ENCODE data around the gene PANX1.
A peak's percentile ranks its signal among the peaks of the same experiment; 100 is the strongest.

The PANX1 gene

DNA sequence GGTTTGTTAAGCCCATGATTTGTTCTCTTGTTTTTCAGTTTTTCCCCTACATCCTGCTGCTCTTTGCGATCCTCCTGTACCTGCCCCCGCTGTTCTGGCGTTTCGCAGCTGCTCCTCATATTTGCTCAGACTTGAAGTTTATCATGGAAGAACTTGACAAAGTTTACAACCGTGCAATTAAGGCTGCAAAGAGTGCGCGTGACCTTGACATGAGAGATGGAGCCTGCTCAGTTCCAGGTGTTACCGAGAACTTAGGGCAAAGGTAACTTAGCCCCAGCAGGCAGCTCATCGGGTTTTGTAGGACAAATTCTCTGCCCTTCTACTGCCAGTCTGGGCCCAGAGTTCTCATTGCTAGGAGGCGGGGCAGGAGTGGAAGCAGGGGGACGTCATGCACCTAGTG lies 49.7 kb downstream of the PANX1 start:
- Histone ChIP-seq H3K36me3 (ENCODE audit: control insufficient read depth, insufficient read depth, low read length) (peaks cover 7% of the 10 kb centered on the region), H3K4me3 (replicated peaks; ENCODE audit: low read depth, low read length) (no peak overlapping the region), H3K27me3 (replicated peaks; ENCODE audit: control insufficient read depth, insufficient read depth, low read length) (no peaks in the 10 kb centered on the region)
- TF ChIP-seq, protein P1, sequence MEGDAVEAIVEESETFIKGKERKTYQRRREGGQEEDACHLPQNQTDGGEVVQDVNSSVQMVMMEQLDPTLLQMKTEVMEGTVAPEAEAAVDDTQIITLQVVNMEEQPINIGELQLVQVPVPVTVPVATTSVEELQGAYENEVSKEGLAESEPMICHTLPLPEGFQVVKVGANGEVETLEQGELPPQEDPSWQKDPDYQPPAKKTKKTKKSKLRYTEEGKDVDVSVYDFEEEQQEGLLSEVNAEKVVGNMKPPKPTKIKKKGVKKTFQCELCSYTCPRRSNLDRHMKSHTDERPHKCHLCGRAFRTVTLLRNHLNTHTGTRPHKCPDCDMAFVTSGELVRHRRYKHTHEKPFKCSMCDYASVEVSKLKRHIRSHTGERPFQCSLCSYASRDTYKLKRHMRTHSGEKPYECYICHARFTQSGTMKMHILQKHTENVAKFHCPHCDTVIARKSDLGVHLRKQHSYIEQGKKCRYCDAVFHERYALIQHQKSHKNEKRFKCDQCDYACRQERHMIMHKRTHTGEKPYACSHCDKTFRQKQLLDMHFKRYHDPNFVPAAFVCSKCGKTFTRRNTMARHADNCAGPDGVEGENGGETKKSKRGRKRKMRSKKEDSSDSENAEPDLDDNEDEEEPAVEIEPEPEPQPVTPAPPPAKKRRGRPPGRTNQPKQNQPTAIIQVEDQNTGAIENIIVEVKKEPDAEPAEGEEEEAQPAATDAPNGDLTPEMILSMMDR (IDR thresholded peaks at IDR 0.05; ENCODE audit: insufficient read depth, low read length, poor library complexity, severe bottlenecking) = no peak
- DNase-seq (ENCODE audit: extremely low read depth, insufficient read length) = no peak

DNA sequence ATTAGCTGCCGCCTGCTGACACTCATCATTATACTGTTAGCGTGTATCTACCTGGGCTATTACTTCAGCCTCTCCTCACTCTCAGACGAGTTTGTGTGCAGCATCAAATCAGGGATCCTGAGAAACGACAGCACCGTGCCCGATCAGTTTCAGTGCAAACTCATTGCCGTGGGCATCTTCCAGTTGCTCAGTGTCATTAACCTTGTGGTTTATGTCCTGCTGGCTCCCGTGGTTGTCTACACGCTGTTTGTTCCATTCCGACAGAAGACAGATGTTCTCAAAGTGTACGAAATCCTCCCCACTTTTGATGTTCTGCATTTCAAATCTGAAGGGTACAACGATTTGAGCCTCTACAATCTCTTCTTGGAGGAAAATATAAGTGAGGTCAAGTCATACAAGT lies 51.1 kb downstream of the PANX1 start:
- Histone ChIP-seq H3K4me3 (replicated peaks; ENCODE audit: low read depth, low read length) (no peak overlapping the region), H3K27me3 (replicated peaks; ENCODE audit: control insufficient read depth, insufficient read depth, low read length) (no peaks in the 10 kb centered on the region), H3K36me3 (ENCODE audit: control insufficient read depth, insufficient read depth, low read length) (peaks cover 7% of the 10 kb centered on the region)
- TF ChIP-seq, protein P1 (IDR thresholded peaks at IDR 0.05; ENCODE audit: insufficient read depth, low read length, poor library complexity, severe bottlenecking) = no peak
- no peak for DNase-seq (ENCODE audit: extremely low read depth, insufficient read length)

- no peaks in the 10 kb centered on the region for H3K27me3 ChIP-seq (replicated peaks; ENCODE audit: control insufficient read depth, insufficient read depth, low read length)
- TF ChIP-seq, protein P1 (IDR thresholded peaks at IDR 0.05; ENCODE audit: insufficient read depth, low read length, poor library complexity, severe bottlenecking) = no peak
- no peak overlapping the region for H3K4me3 ChIP-seq (replicated peaks; ENCODE audit: low read depth, low read length)
- H3K36me3 ChIP-seq (ENCODE audit: control insufficient read depth, insufficient read depth, low read length) = peaks cover 7% of the 10 kb centered on the region
- DNase-seq (ENCODE audit: extremely low read depth, insufficient read length) = no peak
Observed at GRCh38 chr11:94181526-94181925, 52.9 kb downstream of the PANX1 start.

- DNase-seq (ENCODE audit: extremely low read depth, insufficient read length) = no peak
- TF ChIP-seq, protein P1 (IDR thresholded peaks at IDR 0.05; ENCODE audit: insufficient read depth, low read length, poor library complexity, severe bottlenecking) = no peak
- H3K36me3 ChIP-seq (ENCODE audit: control insufficient read depth, insufficient read depth, low read length) = peaks cover 7% of the 10 kb centered on the region
- H3K27me3 ChIP-seq (replicated peaks; ENCODE audit: control insufficient read depth, insufficient read depth, low read length) = no peaks in the 10 kb centered on the region
- H3K4me3 ChIP-seq (replicated peaks; ENCODE audit: low read depth, low read length) = no peak overlapping the region
Observed at GRCh38 chr11:94181943-94182342, 53.3 kb downstream of the PANX1 start.

- H3K4me3 ChIP-seq (replicated peaks; ENCODE audit: low read depth, low read length) = no peak overlapping the region
- TF ChIP-seq, protein P1 (IDR thresholded peaks at IDR 0.05; ENCODE audit: insufficient read depth, low read length, poor library complexity, severe bottlenecking) = no peak
- H3K27me3 ChIP-seq (replicated peaks; ENCODE audit: control insufficient read depth, insufficient read depth, low read length) = no peaks in the 10 kb centered on the region
- peaks cover 7% of the 10 kb centered on the region for H3K36me3 ChIP-seq (ENCODE audit: control insufficient read depth, insufficient read depth, low read length)
- no peak for DNase-seq (ENCODE audit: extremely low read depth, insufficient read length)
Observed at GRCh38 chr11:94183251-94183885, 54.7 kb downstream of the PANX1 start.

DNA sequence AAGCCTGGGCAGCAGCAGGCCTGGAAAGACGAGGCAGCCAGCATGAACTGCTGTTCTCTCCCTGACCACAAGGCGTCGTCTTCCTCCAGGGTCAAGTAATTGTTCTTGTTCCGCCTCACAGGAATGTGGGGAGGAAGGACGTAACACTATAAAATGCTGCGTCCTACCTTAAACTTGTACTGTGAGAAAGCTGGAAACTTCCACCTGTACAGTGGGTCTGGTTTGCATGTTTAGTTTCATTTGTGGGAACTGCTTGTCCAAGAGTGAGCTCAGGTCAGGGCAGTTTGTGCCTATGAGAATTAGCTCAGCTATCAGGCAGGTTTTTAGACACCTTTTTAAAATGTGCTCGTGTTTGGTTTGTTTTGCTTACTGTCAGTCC lies 55.2 kb downstream of the PANX1 start:
- no peak overlapping the region for H3K4me3 ChIP-seq (replicated peaks; ENCODE audit: low read depth, low read length)
- H3K27me3 ChIP-seq (replicated peaks; ENCODE audit: control insufficient read depth, insufficient read depth, low read length) = no peaks in the 10 kb centered on the region
- H3K36me3 ChIP-seq (ENCODE audit: control insufficient read depth, insufficient read depth, low read length) = peaks cover 7% of the 10 kb centered on the region
- DNase-seq (ENCODE audit: extremely low read depth, insufficient read length) = peak; percentile 22
- TF ChIP-seq, protein P1 (IDR thresholded peaks at IDR 0.05; ENCODE audit: insufficient read depth, low read length, poor library complexity, severe bottlenecking) = peak; percentile 95

All from GM06990 (cell line).